Spleen (tissue), 11 donors: ENCODE data around the gene CLIP1. TPM values are rescaled to one million over a fixed set of nuclear protein-coding genes. Genes with fewer than 3 reads are reported as not detected.
A peak's percentile ranks its signal among the peaks of the same experiment; 100 is the strongest.

Source experiments
- DNase-seq: peaks from one replicate; pipeline ENCODE4 v3.0.0-alpha.2; 2020
- H3K27ac ChIP-seq, 8 donors: fragments of 200-600 bp; sonication (generic) in 7 of 8; 1 replicate in 4 of 8; 2 replicates in 4 of 8; pipeline versions ENCODE4 v1.5.0 to v1.8.0; 2016 to 2021; ENCODE audit warnings: inconsistent platforms in 4 of 8, mild to moderate bottlenecking in 4 of 8, moderate library complexity in 1 of 8
- H3K27me3 ChIP-seq, 7 donors: fragments of 200-600 bp; sonication (generic) in 6 of 7; replicated peaks in 1 of 7; 1 replicate in 4 of 7; 2 replicates in 3 of 7; pipeline versions ENCODE4 v1.5.0 to v1.8.0; 2016 to 2021; ENCODE audit warnings: inconsistent platforms in 3 of 7, mild to moderate bottlenecking in 1 of 7
- H3K36me3 ChIP-seq, 6 donors: fragments of 200-600 bp; sonication (generic) in 5 of 6; 1 replicate in 4 of 6; 2 replicates in 2 of 6; pipeline versions ENCODE4 v1.5.0 to v1.8.0; 2016 to 2021; ENCODE audit warnings: inconsistent platforms in 2 of 6
- H3K4me1 ChIP-seq, 6 donors: fragments of 200-600 bp; sonication (generic) in 5 of 6; 1 replicate in 3 of 6; 2 replicates in 3 of 6; pipeline versions ENCODE4 v1.5.0 to v1.8.0; 2016 to 2021; ENCODE audit warnings: inconsistent platforms in 3 of 6
- H3K4me3 ChIP-seq, 8 donors: fragments of 200-600 bp; sonication (generic) in 7 of 8; 1 replicate in 4 of 8; 2 replicates in 4 of 8; pipeline versions ENCODE4 v1.5.0 to v1.8.0; 2016 to 2021; ENCODE audit warnings: inconsistent platforms in 4 of 8, mild to moderate bottlenecking in 4 of 8, moderate library complexity in 2 of 8
- H3K9me3 ChIP-seq, 8 donors: fragments of 200-600 bp; sonication (generic) in 7 of 8; 1 replicate in 4 of 8; 2 replicates in 4 of 8; pipeline versions ENCODE4 v1.5.0 to v1.8.0; 2016 to 2021; ENCODE audit warnings: inconsistent platforms in 4 of 8
- POLR2A ChIP-seq, 3 donors: fragments of 450-650 bp; IDR thresholded peaks; one replicate each; pipeline ENCODE4 v1.5.1; 2017; ENCODE audit warnings: antibody characterized with exemption in 3 of 3, mild to moderate bottlenecking in 1 of 3
- POLR2AphosphoS5 ChIP-seq, 3 donors: sonication (generic); formaldehyde crosslinking; IDR thresholded peaks; one replicate each; pipeline ENCODE4 v1.5.1; 2017; ENCODE audit warnings: antibody characterized with exemption in 3 of 3
- WGBS, 5 donors: extraction: QIAGEN DNeasy Blood & Tissue Kit in 3 of 5; methylation state at CpG; one replicate each; pipeline versions ENCODE4 v1.1.5 to v1.1.7; 2013 to 2018; 5-methylcytosine and 5-hydroxymethylcytosine counted together
- intact Hi-C: fragments of 100-400 bp; cut with DNase I; formaldehyde crosslinking; loops from one replicate; pipeline ENCODE4 v1.15.0; 2023; ENCODE audit warnings: low total_unique reads
- polyA plus RNA-seq, 3 donors: library from polyadenylated mRNA; stranded (reverse); fragments of 200-250 nt; gene quantifications; one replicate each; pipeline ENCODE4 v1.2.1, GENCODE V29; 2013
- total RNA-seq, 7 donors: library from RNA; depleted of rRNA in 3 of 7; stranded (reverse); fragments of >200 nt in 3 of 7; fragmentation: NEBNext Ultra II Directional in 4 of 7; extraction: Animal tissue kit (Norgen Biotek cat#: 25700) in 4 of 7; gene quantifications; one replicate each; pipeline versions ENCODE4 v1.1.0 to v1.2.1, GENCODE V29; 2016 to 2021
- TF ChIP-seq, protein P1 (sequence below), 11 experiments: fragments of 200-600 bp in 7 of 11; fragments of 450-650 bp in 4 of 11; sonication (generic) in 4 of 11; IDR thresholded peaks in 8 of 11; conservative IDR thresholded peaks in 3 of 11; 1 replicate in 7 of 11; 2 replicates in 4 of 11; pipeline versions ENCODE4 v1.4.0 to v1.8.0; 2016 to 2021; ENCODE audit warnings: antibody characterized with exemption in 11 of 11, inconsistent platforms in 4 of 11, mild to moderate bottlenecking in 1 of 11
- donor health status: healthy with polysubstance abuse.
- donor health status: DM: no; HTN: no; CAD: no; lungs with moderate emphysema.
- donor health status: DM: no; HTN: no; CAD: no.
- donor health status: Bipolar disorder and iron deficiency.
- donor health status: healthy.
- donor health status: DM: no; HTN: no; CAD: no.
- donor health status: DM: yes; HTN: yes; CAD: no.

CLIP1 gene
- total and polyA plus RNA-seq, 10 donors, result 7.8 to 80.2 (median 57.2) TPM

DNA sequence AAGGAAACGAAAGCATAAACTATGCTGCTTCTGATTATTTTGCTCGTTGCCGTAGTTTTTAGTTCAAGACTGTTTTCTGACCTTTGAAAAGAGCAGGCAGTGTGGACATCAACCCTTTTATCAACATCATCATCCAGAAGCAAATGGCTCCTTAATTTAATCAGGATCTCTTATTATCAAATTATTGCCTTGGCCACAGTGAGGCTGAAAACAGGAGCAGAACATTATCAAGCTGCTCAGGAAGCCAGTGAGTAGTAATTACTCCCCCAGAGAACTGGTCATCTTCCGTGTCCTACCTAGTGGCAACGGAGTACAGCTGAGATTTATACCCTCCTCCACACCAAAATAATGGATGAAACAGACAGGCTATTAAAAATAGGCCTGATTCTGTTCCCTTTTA lies 194.4 kb downstream of the CLIP1 start:
- Histone ChIP-seq H3K27me3 (no peaks in the 10 kb centered on the region), H3K27ac (peak overlapping the region in 2 of 8 donors; percentile 97 to 98), H3K4me1 (peaks cover 18 to 49% (median 36%) of the 10 kb centered on the region in 6 donors), H3K36me3 (peaks cover 0 to 60% (median 42%) of the 10 kb centered on the region in 6 donors), H3K4me3 (peak overlapping the region in 1 of 8 donors; percentile 88), H3K9me3 (no peaks in the 10 kb centered on the region)
- intact Hi-C loops, result no loop called here
- WGBS, 5 donors, result 83 to 93% (median 91%) methylated on average over 5 of the region's 5 CpGs
- no peak for TF ChIP-seq POLR2AphosphoS5 (IDR thresholded peaks at IDR 0.05)
- TF ChIP-seq POLR2A (IDR thresholded peaks at IDR 0.05), result no peak
- TF ChIP-seq, protein P1, sequence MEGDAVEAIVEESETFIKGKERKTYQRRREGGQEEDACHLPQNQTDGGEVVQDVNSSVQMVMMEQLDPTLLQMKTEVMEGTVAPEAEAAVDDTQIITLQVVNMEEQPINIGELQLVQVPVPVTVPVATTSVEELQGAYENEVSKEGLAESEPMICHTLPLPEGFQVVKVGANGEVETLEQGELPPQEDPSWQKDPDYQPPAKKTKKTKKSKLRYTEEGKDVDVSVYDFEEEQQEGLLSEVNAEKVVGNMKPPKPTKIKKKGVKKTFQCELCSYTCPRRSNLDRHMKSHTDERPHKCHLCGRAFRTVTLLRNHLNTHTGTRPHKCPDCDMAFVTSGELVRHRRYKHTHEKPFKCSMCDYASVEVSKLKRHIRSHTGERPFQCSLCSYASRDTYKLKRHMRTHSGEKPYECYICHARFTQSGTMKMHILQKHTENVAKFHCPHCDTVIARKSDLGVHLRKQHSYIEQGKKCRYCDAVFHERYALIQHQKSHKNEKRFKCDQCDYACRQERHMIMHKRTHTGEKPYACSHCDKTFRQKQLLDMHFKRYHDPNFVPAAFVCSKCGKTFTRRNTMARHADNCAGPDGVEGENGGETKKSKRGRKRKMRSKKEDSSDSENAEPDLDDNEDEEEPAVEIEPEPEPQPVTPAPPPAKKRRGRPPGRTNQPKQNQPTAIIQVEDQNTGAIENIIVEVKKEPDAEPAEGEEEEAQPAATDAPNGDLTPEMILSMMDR (IDR thresholded peaks at IDR 0.05 in 8 of 11, conservative IDR thresholded peaks at IDR 0.05 in 3 of 11), result no peak
- DNase-seq, result no peak

DNA sequence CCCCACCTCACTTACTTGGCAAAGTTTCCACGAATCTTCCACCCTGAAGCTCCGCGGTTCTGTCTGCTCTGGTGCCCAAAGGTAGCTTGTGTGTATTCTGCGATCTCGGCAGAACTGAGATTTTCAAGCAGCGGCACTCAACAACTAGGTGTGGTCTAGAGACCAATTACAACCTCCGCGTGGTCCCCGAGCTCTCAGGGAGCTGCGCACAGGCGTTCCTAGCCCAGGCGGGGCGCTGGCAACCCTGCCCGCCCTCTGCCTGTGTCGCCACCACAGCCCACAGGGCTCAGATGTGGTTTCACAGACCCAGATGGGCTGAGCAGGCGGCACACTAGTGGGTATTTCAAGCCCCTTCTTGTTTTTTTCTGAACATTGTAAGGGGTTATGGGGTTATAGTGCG lies 195.1 kb downstream of the CLIP1 start:
- Histone ChIP-seq H3K36me3 (peaks cover 0 to 60% (median 41%) of the 10 kb centered on the region in 6 donors), H3K9me3 (no peaks in the 10 kb centered on the region), H3K27ac (peak overlapping the region in 3 of 8 donors; percentile 97 to 99 (median 98)), H3K27me3 (no peaks in the 10 kb centered on the region), H3K4me1 (peaks cover 18 to 56% (median 38%) of the 10 kb centered on the region in 6 donors), H3K4me3 (peak overlapping the region in 1 of 8 donors; percentile 88)
- WGBS, 5 donors, result 70 to 87% (median 82%) methylated on average over 17 of the region's 17 CpGs
- DNase-seq, result peak; percentile 86
- TF ChIP-seq, protein P1 (IDR thresholded peaks at IDR 0.05 in 8 of 11, conservative IDR thresholded peaks at IDR 0.05 in 3 of 11), result no peak
- no peak for TF ChIP-seq POLR2A (IDR thresholded peaks at IDR 0.05)
- peak in 2 of 3 donors; percentile 27 to 59 for TF ChIP-seq POLR2AphosphoS5 (IDR thresholded peaks at IDR 0.05)
- intact Hi-C loops, result no loop called here

DNA sequence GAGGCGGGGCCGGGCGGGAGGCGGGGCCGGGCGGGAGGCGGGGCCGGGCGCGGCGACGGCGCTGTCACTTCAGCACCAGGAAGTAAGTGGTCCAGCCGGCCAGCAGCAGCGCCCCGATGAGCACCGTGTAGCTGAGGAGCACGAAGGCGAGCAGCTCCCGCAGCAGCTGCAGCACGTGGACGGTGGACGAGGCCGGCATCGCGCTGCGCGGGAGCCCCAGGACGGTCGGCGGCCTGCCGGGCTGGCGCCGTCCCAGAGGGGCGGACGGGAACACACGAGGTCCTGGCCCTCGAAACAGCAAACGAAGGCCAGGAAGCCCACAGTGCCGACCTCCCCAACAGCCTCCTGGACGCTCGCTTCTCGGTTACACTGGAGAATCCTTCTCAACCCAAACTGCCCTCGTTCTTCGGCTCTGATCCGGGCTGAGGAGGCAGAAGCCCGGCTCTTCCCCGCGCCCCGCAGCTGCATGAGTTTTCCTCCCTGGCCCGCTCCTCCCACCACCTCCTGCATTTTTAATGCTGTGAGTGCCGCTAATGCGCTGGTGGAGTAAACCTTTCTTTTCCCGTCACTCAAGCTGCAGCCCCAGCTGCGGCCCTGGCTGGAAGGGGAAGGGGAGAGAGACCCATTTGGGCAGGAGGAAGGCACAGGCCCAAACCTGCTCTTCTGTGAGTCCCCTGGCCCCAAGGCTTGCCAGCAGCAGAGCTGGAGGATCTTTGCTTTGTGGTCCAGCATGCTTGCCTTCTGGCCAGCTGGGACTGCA lies 195.9 kb downstream of the CLIP1 start:
- Histone ChIP-seq H3K4me1 (peaks cover 18 to 63% (median 38%) of the 10 kb centered on the region in 6 donors), H3K4me3 (peak overlapping the region; percentile 11 to 95 (median 67)), H3K9me3 (no peaks in the 10 kb centered on the region), H3K36me3 (peaks cover 0 to 60% (median 39%) of the 10 kb centered on the region in 6 donors), H3K27me3 (no peaks in the 10 kb centered on the region), H3K27ac (peak overlapping the region in 6 of 8 donors; percentile 67 to 99 (median 96))
- DNase-seq, result peak; percentile 83
- no peak for TF ChIP-seq POLR2A (IDR thresholded peaks at IDR 0.05)
- TF ChIP-seq, protein P1 (IDR thresholded peaks at IDR 0.05 in 8 of 11, conservative IDR thresholded peaks at IDR 0.05 in 3 of 11), result peak in 1 of 11 experiments; percentile 18
- TF ChIP-seq POLR2AphosphoS5 (IDR thresholded peaks at IDR 0.05), result no peak
- 6 to 23% (median 8%) methylated on average over 22 to 55 of the region's 55 CpGs for WGBS, 5 donors
- intact Hi-C loops, result no loop called here

DNA sequence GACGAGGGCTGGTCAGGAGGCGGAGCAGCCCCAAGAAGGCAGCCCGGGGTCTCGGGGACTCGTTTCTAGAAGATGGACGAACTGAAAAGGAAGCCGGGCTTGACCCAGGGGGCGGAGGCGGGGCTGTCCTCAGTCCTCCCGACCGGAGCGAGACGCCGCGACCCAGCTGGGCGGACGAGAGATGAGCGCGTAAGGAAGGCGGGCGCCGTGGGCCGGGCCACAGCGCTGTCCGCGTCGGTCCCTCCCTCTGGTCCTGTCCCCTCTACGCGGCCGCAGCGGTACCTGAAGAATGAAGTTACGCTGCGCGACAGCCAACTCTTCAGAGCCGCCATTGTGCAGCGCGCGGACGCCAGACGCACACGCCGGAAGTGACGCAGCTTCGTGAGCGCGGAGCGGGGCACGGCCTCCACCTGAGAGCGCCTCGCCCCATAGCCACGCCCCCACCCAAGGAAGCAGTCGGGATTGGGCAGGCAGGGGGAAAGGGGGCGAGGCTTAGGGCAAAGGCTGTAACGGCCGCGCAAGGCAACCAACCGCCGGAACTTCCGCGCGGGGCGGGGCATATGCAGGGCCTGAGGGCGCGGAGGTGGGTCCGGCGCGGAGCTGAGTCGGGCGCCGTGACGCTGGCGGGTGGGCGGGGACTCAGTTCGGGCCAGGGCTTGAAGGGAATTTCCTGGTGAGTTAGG lies 196.6 kb downstream of the CLIP1 start, which contains the start of gene DIABLO:
Gene DIABLO, minus strand, starts transcription at position 370 of the 683 bp plus-strand sequence. Its CDS starts 38 bp downstream, at position 332.
- Histone ChIP-seq H3K9me3 (no peaks in the 10 kb centered on the region), H3K27me3 (no peaks in the 10 kb centered on the region), H3K27ac (peak within 1 kb of the TSS; percentile 96 to 99 (median 97)), H3K4me3 (peak within 1 kb of the TSS; percentile 64 to 97 (median 90)), H3K36me3 (peaks cover 0 to 60% (median 39%) of the 10 kb centered on the region in 6 donors), H3K4me1 (peaks cover 18 to 69% (median 38%) of the 10 kb centered on the region in 6 donors)
- TF ChIP-seq POLR2AphosphoS5 (IDR thresholded peaks at IDR 0.05) (peak; percentile 99 to 100 (median 100)), POLR2A (IDR thresholded peaks at IDR 0.05) (peak; percentile 83 to 87 (median 85))
- TF ChIP-seq, protein P1 (IDR thresholded peaks at IDR 0.05 in 8 of 11, conservative IDR thresholded peaks at IDR 0.05 in 3 of 11), result peak in 3 of 11 experiments; percentile 22 to 51 (median 32)
- WGBS, 5 donors, result 0 to 2% (median 1%) methylated on average over 49 to 74 of the region's 74 CpGs
- intact Hi-C loops, result no loop called here
- DNase-seq, result peak; percentile 100
